Body of pancreas (tissue), 4 donors: ENCODE measurements around the gene DSCAM. TPM values are rescaled to one million over a fixed set of nuclear protein-coding genes. Genes with fewer than 3 reads are reported as not detected.

Source experiments
- ATAC-seq: fragments of 150-250 bp; one replicate; pipeline ENCODE4 v1.9.1; 2016
- DNase-seq, 4 donors: peaks; one replicate each; pipeline ENCODE4 v3.0.0-alpha.2; 2019
- H3K27ac ChIP-seq, 4 donors: fragments of 200-600 bp; sonication (generic); 1 replicate in 3 of 4; 2 replicates in 1 of 4; pipeline versions ENCODE4 v1.5.1 to v1.6.1; 2016 to 2019; ENCODE audit warnings: mild to moderate bottlenecking in 1 of 4, mixed read lengths in 1 of 4, moderate library complexity in 1 of 4
- H3K27me3 ChIP-seq, 2 donors: fragments of 200-600 bp; sonication (generic); one replicate each; pipeline ENCODE4 v1.6.0; 2016; ENCODE audit warnings: mild to moderate bottlenecking in 1 of 2
- H3K36me3 ChIP-seq, 2 donors: fragments of 200-600 bp; sonication (generic); replicated peaks in 1 of 2; 2 replicates each; pipeline ENCODE4 v1.5.1; 2016; ENCODE audit warnings: low read depth in 2 of 2; ENCODE audit not compliant: insufficient read depth in 1 of 2
- H3K4me1 ChIP-seq: fragments of 200-600 bp; sonication (generic); one replicate; pipeline ENCODE4 v1.6.0; 2016
- H3K4me3 ChIP-seq, 2 donors: fragments of 200-600 bp; sonication (generic); 1 replicate in 1 of 2; 2 replicates in 1 of 2; pipeline ENCODE4 v1.5.1; 2016 to 2019
- H3K9me3 ChIP-seq, 3 donors: fragments of 200-600 bp; sonication (generic); 1 replicate in 2 of 3; 2 replicates in 1 of 3; pipeline ENCODE4 v1.5.1; 2016
- CTCF ChIP-seq, 7 experiments: fragments of 450-650 bp in 4 of 7; fragments of 200-600 bp in 3 of 7; sonication (generic) in 3 of 7; IDR thresholded peaks; one replicate each; pipeline ENCODE4 v1.5.1; 2016 to 2019; ENCODE audit warnings: antibody characterized with exemption in 7 of 7
- POLR2A ChIP-seq, 3 donors: fragments of 450-650 bp; IDR thresholded peaks; one replicate each; pipeline ENCODE4 v1.6.1; 2016; ENCODE audit warnings: antibody characterized with exemption in 3 of 3, mild to moderate bottlenecking in 2 of 3
- WGBS, 2 donors: methylation state at CpG; one replicate each; pipeline ENCODE4 v1.1.5; 2017; 5-methylcytosine and 5-hydroxymethylcytosine counted together
- intact Hi-C: fragments of 100-400 bp; cut with DNase I; formaldehyde crosslinking; loops from one replicate; pipeline ENCODE4 v1.15.1; 2023
- total RNA-seq, 2 donors: library from RNA; depleted of rRNA; stranded (reverse); fragments of >200 nt; gene quantifications; one replicate each; pipeline ENCODE4 v1.1.0, GENCODE V29; 2016

The DSCAM gene
- total RNA-seq, 2 donors from 2014 or later = 0.26 TPM; not detected in 1

GRCh38 chr21:40416572-40416971, 430.4 kb downstream of the DSCAM start:
- no peak for ATAC-seq
- Histone ChIP-seq H3K27ac (no peak overlapping the region), H3K36me3 (no peaks in the 10 kb centered on the region), H3K9me3 (peaks cover 0 to 5% (median 0%) of the 10 kb centered on the region in 3 donors), H3K4me1 (no peaks in the 10 kb centered on the region), H3K27me3 (no peaks in the 10 kb centered on the region), H3K4me3 (no peak overlapping the region)
- no peak for DNase-seq
- intact Hi-C loops = no loop called here
- TF ChIP-seq POLR2A (IDR thresholded peaks at IDR 0.05) (no peak), CTCF (IDR thresholded peaks at IDR 0.05) (no peak)

GRCh38 chr21:40408561-40408960, 438.4 kb downstream of the DSCAM start:
- Histone ChIP-seq H3K4me3 (no peak overlapping the region), H3K9me3 (no peaks in the 10 kb centered on the region), H3K36me3 (no peaks in the 10 kb centered on the region), H3K27me3 (no peaks in the 10 kb centered on the region), H3K4me1 (no peaks in the 10 kb centered on the region), H3K27ac (no peak overlapping the region)
- DNase-seq (no peak), ATAC-seq (no peak)
- TF ChIP-seq CTCF (IDR thresholded peaks at IDR 0.05) (no peak), POLR2A (IDR thresholded peaks at IDR 0.05) (no peak)
- intact Hi-C loops = no loop called here
- 59 to 68% methylated on average over 5 of the region's 5 CpGs for WGBS, 2 donors

- TF ChIP-seq CTCF (IDR thresholded peaks at IDR 0.05) = no peak
- TF ChIP-seq POLR2A (IDR thresholded peaks at IDR 0.05) = no peak
- no peaks in the 10 kb centered on the region for H3K27me3 ChIP-seq
- peak in 2 of 4 donors; percentile 7 to 26 for DNase-seq
- no peaks in the 10 kb centered on the region for H3K4me1 ChIP-seq
- 32 to 37% methylated on average over 3 of the region's 3 CpGs for WGBS, 2 donors
- H3K4me3 ChIP-seq = no peak overlapping the region
- no peaks in the 10 kb centered on the region for H3K9me3 ChIP-seq
- no peaks in the 10 kb centered on the region for H3K36me3 ChIP-seq
- H3K27ac ChIP-seq = peak overlapping the region in 1 of 4 donors; percentile 8
- intact Hi-C loops = no loop called here
- ATAC-seq = peak; percentile 53
Measured at GRCh38 chr21:40404396-40404800, 442.6 kb downstream of the DSCAM start.

GRCh38 chr21:40402884-40403582, 443.9 kb downstream of the DSCAM start:
- 74 to 75% methylated on average over 2 of the region's 2 CpGs for WGBS, 2 donors
- no peak for TF ChIP-seq POLR2A (IDR thresholded peaks at IDR 0.05)
- TF ChIP-seq CTCF (IDR thresholded peaks at IDR 0.05) = no peak
- H3K4me1 ChIP-seq = no peaks in the 10 kb centered on the region
- H3K27me3 ChIP-seq = no peaks in the 10 kb centered on the region
- intact Hi-C loops = no loop called here
- no peak overlapping the region for H3K27ac ChIP-seq
- H3K36me3 ChIP-seq = no peaks in the 10 kb centered on the region
- ATAC-seq (no peak), DNase-seq (no peak)
- H3K9me3 ChIP-seq = no peaks in the 10 kb centered on the region
- no peak overlapping the region for H3K4me3 ChIP-seq

GRCh38 chr21:40395732-40396131, 451.2 kb downstream of the DSCAM start:
- ATAC-seq (no peak), DNase-seq (no peak)
- 63 to 72% methylated on average over 7 of the region's 7 CpGs for WGBS, 2 donors
- H3K27me3 ChIP-seq = no peaks in the 10 kb centered on the region
- no peak overlapping the region for H3K27ac ChIP-seq
- no peak overlapping the region for H3K4me3 ChIP-seq
- H3K9me3 ChIP-seq = no peaks in the 10 kb centered on the region
- intact Hi-C loops = no loop called here
- TF ChIP-seq CTCF (IDR thresholded peaks at IDR 0.05) = no peak
- H3K36me3 ChIP-seq = no peaks in the 10 kb centered on the region
- no peaks in the 10 kb centered on the region for H3K4me1 ChIP-seq
